NT2/D1 (cell line): Measurements from ENCODE around the gene ZDHHC15.
"Not testable (repeated sequence)": the region's sequence is repeated elsewhere in the genome, so short reads cannot be mapped to it uniquely, and the experiment has no call there.

Experiments
- DNase-seq: peaks from one replicate; pipeline ENCODE4 v3.0.0-alpha.2; 2011; ENCODE audit warnings: low read depth, low spot score
- H3K27me3 ChIP-seq: 2 replicates; pipeline ENCODE4 v1.6.0; 2011; ENCODE audit warnings: mild to moderate bottlenecking; ENCODE audit not compliant: insufficient read length, insufficient read depth
- H3K36me3 ChIP-seq: 2 replicates; pipeline ENCODE4 v1.6.1; 2011; ENCODE audit warnings: mild to moderate bottlenecking, low read length, mixed read lengths; ENCODE audit not compliant: insufficient read depth, insufficient read length
- H3K4me1 ChIP-seq: 2 replicates; pipeline ENCODE4 v1.5.1; 2011; ENCODE audit not compliant: insufficient read depth, insufficient read length
- H3K4me3 ChIP-seq: 2 replicates; pipeline ENCODE4 v1.5.1; 2011; ENCODE audit warnings: low read depth; ENCODE audit not compliant: insufficient read length
- H3K9ac ChIP-seq: 2 replicates; pipeline ENCODE4 v1.6.0; 2011; ENCODE audit warnings: low read depth; ENCODE audit not compliant: insufficient read length
- H3K9me3 ChIP-seq: 2 replicates; pipeline ENCODE4 v1.5.1; 2011; ENCODE audit warnings: mild to moderate bottlenecking, low read length; ENCODE audit not compliant: insufficient read depth
- SUZ12 ChIP-seq: IDR thresholded peaks from 2 replicates; pipeline ENCODE4 v1.6.1; 2011; ENCODE audit not compliant: insufficient read length, insufficient read depth; ENCODE audit errors: extremely low read depth
- YY1 ChIP-seq: IDR thresholded peaks from 2 replicates; pipeline ENCODE4 v1.6.1; 2011; ENCODE audit not compliant: insufficient read length, insufficient read depth
- ZNF274 ChIP-seq: IDR thresholded peaks from 2 replicates; pipeline ENCODE4 v1.6.1; 2011; ENCODE audit warnings: mild to moderate bottlenecking, low read depth, low read length

The ZDHHC15 gene, protein sequence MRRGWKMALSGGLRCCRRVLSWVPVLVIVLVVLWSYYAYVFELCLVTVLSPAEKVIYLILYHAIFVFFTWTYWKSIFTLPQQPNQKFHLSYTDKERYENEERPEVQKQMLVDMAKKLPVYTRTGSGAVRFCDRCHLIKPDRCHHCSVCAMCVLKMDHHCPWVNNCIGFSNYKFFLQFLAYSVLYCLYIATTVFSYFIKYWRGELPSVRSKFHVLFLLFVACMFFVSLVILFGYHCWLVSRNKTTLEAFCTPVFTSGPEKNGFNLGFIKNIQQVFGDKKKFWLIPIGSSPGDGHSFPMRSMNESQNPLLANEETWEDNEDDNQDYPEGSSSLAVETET

DNA sequence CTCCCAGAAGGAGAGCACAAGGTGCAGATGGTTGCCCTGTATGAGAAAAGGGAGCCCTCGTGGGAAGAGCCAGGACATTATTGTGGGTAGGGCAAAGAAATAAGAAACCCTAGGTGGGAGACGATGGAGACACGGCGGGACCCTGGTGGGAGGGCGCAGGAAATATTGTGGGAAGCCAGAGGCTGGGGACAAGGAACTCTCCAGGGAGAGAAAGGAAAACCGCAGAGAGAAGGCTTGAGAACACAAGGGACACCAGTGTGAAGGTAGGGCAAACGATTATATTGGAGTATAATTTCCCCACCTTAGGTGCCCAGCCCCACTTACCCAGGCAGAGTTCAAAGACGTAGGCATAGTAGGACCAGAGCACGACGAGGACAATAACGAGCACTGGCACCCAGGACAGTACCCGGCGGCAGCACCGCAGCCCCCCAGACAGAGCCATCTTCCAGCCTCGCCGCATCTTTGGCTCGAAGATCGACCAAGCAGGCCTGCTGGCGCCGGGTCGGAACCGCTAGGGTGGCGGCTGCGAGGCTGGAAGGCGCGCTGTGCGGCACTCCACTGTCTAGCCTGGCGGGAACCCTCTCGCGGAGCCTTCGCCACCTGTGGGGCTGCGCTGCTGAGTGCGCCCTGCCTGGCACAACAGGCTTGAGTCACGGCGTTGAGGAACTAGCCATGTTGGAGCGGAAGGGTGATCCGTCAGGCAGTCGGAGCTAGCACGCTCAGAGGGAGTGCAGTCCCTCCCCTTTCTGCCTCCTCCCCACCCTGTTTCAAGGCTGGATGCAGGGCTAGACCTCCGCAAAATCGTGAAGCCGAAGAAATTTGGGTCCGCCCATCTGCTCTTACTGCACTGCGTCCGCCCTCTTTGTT is at the start of gene ZDHHC15:
Gene ZDHHC15, minus strand, starts transcription at position 473 of the 867 bp plus-strand sequence. Its CDS starts 13 bp downstream, at position 460.
- Histone ChIP-seq H3K36me3 (no peaks in the 10 kb centered on the region), H3K9ac (peak within 1 kb of the TSS; percentile 86), H3K4me3 (peak within 1 kb of the TSS; percentile 82), H3K9me3 (no peaks in the 10 kb centered on the region), H3K27me3 (no peaks in the 10 kb centered on the region), H3K4me1 (no peaks in the 10 kb centered on the region)
- peak; percentile 20 for DNase-seq
- TF ChIP-seq SUZ12 (no peak), ZNF274 (no peak), YY1 (no peak)

DNA sequence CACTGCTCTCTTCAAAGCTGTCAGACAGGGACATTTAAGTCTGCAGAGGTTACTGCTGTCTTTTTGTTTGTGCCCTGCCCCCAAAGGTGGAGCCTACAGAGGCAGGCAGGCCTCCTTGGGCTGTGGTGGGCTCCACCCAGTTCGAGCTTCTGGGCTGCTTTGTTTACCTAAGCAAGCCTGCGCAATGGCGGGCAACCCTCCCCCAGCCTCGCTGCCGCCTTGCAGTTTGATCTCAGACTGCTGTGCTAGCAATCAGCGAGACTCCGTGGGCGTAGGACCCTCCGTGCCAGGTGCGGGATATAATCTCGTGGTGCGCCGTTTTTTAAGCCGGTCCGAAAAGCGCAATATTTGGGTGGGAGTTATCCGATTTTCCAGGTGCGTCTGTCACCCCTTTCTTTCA is 37.7 kb upstream of the ZDHHC15 start:
- not testable (repeated sequence) for H3K9ac ChIP-seq, H3K36me3 ChIP-seq, H3K4me1 ChIP-seq, H3K27me3 ChIP-seq, H3K9me3 ChIP-seq, DNase-seq, H3K4me3 ChIP-seq

DNA sequence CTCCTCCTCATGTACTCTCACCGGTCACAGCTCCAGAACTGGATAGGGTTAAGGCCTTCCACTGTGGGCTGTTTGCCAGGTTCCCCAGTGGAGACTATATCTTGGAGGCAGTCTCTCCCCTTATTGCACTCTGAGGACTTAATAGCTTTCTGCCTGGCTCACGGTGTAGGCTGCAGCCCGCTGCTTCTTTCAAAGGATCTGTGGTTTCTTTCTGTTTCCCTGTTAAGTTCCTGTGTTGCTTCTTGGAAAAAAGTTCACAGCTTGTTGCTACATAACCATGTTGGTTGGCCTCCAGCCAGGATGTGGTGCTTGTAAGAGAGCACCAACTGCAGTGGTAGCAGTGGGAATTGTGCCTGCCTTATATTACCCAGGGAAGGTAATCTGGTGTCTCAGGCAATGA is 24.9 kb upstream of the ZDHHC15 start:
- DNase-seq = no peak
- TF ChIP-seq SUZ12 (no peak), YY1 (no peak), ZNF274 (no peak)
- no peaks in the 10 kb centered on the region for H3K4me1 ChIP-seq

DNA sequence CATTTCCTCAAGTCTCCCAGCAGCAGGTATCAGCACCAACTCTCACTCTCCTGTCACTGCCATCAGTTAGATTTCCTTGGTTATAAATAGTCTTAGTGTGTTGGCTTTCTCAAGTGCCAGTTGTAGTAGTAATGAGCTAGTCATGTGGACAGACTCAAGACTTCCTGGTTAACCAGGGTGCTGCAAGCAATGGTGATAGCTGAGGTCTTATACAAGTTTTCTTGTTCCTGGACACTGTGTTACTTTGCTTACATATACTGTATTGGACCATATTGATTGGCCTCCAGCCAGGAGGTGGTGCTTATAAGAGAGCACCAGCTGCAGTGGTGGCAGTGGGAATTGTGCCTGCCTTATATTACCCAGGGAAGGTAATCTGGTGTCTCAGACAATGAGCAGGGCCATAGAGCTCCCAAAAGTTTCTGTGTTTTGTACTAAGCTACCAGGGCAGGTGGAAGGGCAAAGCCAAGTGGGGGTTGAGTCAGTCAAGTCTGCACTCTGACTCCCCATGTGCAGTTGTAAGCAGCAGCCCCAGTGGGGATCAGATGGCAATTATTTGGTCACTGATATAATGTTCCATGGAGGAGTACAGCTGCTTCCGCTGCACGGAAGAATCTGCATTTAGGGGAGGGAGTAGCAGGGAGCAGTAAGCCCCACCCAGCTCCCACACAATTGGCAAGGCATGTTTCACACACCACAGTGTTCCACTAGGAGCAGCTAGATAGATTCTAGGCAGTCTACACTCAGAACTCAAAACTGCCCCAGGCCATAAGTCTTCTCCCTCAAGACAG is 24.1 kb upstream of the ZDHHC15 start:
- no peak for DNase-seq
- no peak for TF ChIP-seq ZNF274
- no peak for TF ChIP-seq YY1
- no peak for TF ChIP-seq SUZ12
- Histone ChIP-seq H3K36me3 (no peaks in the 10 kb centered on the region), H3K4me1 (no peaks in the 10 kb centered on the region), H3K27me3 (no peaks in the 10 kb centered on the region), H3K9me3 (no peaks in the 10 kb centered on the region), H3K4me3 (no peak overlapping the region), H3K9ac (no peak overlapping the region)

More for the DNA sequence above, 24.9 kb upstream of the ZDHHC15 start:
- no peaks in the 10 kb centered on the region for H3K9me3 ChIP-seq
- no peak overlapping the region for H3K9ac ChIP-seq
- no peaks in the 10 kb centered on the region for H3K27me3 ChIP-seq
- no peak overlapping the region for H3K4me3 ChIP-seq
- H3K36me3 ChIP-seq = no peaks in the 10 kb centered on the region

DNA sequence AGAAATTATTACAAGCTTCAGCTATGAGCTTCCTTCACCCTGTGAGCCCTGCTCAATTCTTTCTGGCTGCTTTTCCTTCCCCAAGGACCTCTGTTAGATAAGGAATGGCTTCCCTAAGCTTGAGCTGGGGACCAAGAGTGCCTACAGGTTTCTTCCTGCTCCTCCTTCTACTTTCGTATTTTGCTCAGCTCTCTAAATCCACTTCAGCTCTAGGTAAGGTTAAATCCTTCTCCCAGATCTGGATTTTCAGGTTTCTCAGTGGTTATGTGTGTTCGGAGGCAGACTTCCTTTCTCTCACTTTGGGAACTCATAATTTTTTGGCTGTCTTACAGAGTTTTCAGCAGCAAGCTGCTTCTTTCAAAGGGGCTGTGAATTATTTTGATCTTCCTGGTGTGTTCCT is 21.9 kb upstream of the ZDHHC15 start:
- H3K9ac ChIP-seq = no peak overlapping the region
- H3K36me3 ChIP-seq = no peaks in the 10 kb centered on the region
- H3K4me3 ChIP-seq = no peak overlapping the region
- no peaks in the 10 kb centered on the region for H3K4me1 ChIP-seq
- no peaks in the 10 kb centered on the region for H3K9me3 ChIP-seq
- no peak for DNase-seq
- no peak for TF ChIP-seq YY1
- TF ChIP-seq ZNF274 = no peak
- TF ChIP-seq SUZ12 = no peak
- no peaks in the 10 kb centered on the region for H3K27me3 ChIP-seq

DNA sequence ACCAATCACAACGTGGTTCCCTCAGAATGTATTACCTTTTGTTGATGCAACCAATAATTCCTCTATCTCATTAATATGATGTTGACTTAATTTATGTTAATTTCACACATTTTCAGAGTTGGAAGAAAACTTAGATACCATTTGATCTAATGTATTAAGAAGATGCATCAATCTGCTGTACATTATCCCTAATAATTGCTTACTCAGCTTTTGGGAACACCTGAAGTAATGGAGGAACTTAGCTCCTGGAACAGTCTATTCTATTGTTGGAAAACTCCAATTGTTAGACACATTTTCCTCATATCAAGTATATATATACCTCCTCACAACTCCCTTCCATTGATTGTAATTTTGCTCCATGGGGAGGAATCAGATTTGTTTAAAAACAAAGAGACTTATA is 38.9 kb downstream of the ZDHHC15 start:
- no peak for TF ChIP-seq ZNF274
- TF ChIP-seq SUZ12 = no peak
- no peak for TF ChIP-seq YY1
- no peaks in the 10 kb centered on the region for H3K36me3 ChIP-seq

DNA sequence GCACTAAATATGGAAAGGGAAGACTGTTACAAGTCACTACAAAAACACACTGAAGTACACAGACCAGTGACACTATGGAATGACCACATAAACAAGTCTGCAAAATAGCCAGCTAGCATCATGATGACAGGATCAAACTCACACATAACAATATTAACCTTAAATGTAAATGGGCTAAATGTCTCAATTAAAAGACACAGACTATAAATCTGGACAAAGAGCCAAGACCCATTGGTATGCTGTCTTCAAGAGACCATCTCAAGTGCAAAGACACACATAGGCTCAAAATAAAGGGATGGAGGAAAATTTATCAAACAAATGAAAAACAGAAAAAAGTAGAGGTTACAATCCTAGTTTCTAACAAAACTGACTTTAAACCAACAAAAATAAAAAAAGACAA is 61.1 kb downstream of the ZDHHC15 start:
- not testable (repeated sequence) for H3K9ac ChIP-seq, DNase-seq, H3K4me1 ChIP-seq, H3K36me3 ChIP-seq, H3K4me3 ChIP-seq, H3K9me3 ChIP-seq, H3K27me3 ChIP-seq

More for the DNA sequence above, 38.9 kb downstream of the ZDHHC15 start:
- Histone ChIP-seq H3K4me3 (no peak overlapping the region), H3K9ac (no peak overlapping the region), H3K9me3 (peaks cover 6% of the 10 kb centered on the region; the same call in 1 of the 2 replicates), H3K27me3 (no peaks in the 10 kb centered on the region), H3K4me1 (no peaks in the 10 kb centered on the region)
- no peak for DNase-seq
